HUDEP-2 (cell line): ENCODE data around the gene CYP24A1.

Experiments used
- DNase-seq, 76 experiments: peaks; one replicate each; lab custom pipeline; 2025; ENCODE audit not compliant: unreplicated experiment in 76 of 76; lab: John Stamatoyannopoulos, UW

The CYP24A1 gene

GRCh38 chr20:54116550-54117235 lies 57.1 kb downstream of the CYP24A1 start:
- no peak for DNase-seq

GRCh38 chr20:54115172-54115854 lies 58.5 kb downstream of the CYP24A1 start:
- DNase-seq = no peak

- no peak for DNase-seq
Observed at GRCh38 chr20:54114109-54114508, 59.7 kb downstream of the CYP24A1 start.

- no peak for DNase-seq
Observed at GRCh38 chr20:54113566-54113965, 60.2 kb downstream of the CYP24A1 start.

GRCh38 chr20:54112221-54112884 lies 61.4 kb downstream of the CYP24A1 start:
- DNase-seq = no peak

- DNase-seq = no peak
Observed at GRCh38 chr20:54111460-54111859, 62.3 kb downstream of the CYP24A1 start.

GRCh38 chr20:54110457-54110856 lies 63.3 kb downstream of the CYP24A1 start:
- no peak for DNase-seq

- DNase-seq = no peak
Observed at GRCh38 chr20:54110041-54110440, 63.7 kb downstream of the CYP24A1 start.

GRCh38 chr20:54108817-54109216 lies 65.0 kb downstream of the CYP24A1 start:
- no peak for DNase-seq

- DNase-seq = peak in 5 of 76 experiments; percentile 1 to 37 (median 13)
Observed at GRCh38 chr20:54108326-54108642, 65.5 kb downstream of the CYP24A1 start.

GRCh38 chr20:54107600-54108325 lies 66.0 kb downstream of the CYP24A1 start:
- peak in 9 of 76 experiments; percentile 5 to 29 (median 9) for DNase-seq

GRCh38 chr20:54107181-54107580 lies 66.6 kb downstream of the CYP24A1 start:
- DNase-seq = no peak

- DNase-seq = no peak
Observed at GRCh38 chr20:54106162-54106561, 67.6 kb downstream of the CYP24A1 start.

- DNase-seq = no peak
Observed at GRCh38 chr20:54105653-54106052, 68.1 kb downstream of the CYP24A1 start.

- DNase-seq = no peak
Observed at GRCh38 chr20:54104781-54105180, 69.0 kb downstream of the CYP24A1 start.

- no peak for DNase-seq
Observed at GRCh38 chr20:54103762-54104600, 69.8 kb downstream of the CYP24A1 start.
